AG20443 (cell line): ENCODE measurements around the gene ADCY9.
"Not testable (repeated sequence)": the region's sequence is repeated elsewhere in the genome, so short reads cannot be mapped to it uniquely, and the experiment has no call there.

Experiments used
- DNase-seq: peaks from one replicate; pipeline ENCODE4 v3.0.0; 2012; ENCODE audit warnings: low spot score, mixed read lengths

ADCY9 gene

DNA sequence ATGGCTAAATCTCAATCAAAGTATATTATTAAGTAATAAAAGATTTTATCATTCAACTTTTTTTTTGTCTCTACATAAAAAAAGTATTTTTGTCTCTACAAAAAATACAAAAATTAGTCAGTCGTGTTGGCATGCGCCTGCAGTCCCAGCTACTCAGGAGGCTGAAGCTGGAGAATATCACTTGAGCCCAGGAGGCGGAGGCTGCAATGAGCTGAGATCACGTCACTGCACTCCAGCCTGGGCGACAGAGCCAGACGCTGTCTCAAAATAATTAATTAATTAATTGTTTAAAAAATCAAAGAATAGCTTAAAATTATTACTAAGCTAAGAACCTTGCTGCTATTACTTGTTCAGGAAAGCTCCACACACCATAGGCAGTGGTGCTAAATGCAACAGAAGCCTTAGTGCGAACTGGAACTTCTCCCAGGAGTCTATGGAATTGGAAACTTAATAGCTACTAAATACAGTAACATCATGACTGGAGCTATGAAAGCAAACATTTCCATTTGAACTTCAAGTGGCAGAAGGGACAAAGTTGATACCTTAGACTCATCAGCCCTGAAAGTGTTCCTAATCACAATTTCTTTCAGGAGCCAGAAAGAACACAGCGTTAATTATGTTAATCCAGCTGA lies 22.6 kb downstream of the ADCY9 start:
- DNase-seq, result no peak

DNA sequence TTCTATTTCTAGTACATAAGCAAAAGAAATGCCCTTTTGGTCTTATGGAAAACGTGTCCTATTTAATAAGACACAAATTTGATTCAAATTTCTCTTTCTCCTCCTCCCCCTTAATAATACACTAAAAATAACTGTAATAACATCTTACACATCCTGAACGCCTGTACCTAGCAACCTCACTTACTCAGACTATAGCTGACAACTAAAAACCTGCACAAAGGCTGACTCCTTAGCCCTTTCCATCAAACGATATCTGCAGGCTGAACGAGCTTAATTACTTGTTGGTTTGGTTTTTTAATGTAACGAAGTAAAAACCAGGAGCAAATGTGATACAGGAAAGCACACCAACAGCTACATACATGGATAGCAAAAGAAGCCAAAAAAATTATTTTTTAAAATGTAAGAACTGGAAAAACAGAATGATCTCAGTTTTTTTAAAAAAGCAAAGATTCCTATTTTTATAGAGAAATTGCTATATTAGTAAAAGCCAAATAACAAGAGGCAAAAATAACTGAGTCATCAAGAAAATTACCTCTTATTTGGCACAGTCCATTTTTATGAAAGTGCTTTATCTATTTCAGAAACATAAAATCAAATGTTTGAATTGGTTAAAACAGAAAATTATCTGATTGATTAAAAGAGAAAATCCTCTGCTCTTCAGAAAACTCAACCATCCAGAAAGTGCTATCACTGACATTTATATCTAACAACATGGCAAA lies 23.5 kb downstream of the ADCY9 start:
- no peak for DNase-seq

DNA sequence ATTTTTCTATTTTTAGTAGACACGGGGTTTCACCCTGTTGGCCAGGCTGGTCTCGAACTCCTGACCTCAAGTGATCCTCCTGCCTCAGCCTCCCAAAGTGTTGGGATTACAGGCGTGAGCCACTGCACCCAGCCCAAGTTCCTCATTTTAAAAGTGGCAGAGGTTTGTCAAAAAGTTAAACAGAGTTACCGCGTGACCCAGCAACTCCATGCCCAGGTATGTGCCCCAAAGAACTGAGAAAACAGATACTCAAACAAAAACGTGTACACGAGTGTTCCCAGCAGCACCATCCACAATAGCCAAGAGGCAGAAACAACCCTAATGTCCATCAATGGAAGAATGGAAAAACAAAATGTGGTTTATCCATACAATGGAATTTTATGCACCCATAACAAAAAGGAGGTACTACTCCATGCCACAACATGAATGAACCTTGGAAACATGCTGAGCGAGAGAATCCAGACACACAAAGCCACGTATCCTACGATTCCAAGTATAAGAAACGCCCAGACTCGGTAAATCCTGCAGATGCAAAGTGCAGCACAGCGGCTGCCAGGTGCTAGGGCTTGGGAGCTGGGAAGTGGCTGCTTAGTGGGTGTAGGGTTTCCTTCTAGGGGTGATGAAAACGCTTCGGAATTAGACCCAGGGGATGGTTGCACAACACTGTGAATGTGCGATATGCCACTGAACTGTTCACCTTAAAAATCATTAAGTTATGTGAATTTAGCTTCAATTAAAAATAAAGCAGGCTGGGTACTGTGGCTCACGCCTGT lies 24.8 kb downstream of the ADCY9 start:
- DNase-seq, result no peak

DNA sequence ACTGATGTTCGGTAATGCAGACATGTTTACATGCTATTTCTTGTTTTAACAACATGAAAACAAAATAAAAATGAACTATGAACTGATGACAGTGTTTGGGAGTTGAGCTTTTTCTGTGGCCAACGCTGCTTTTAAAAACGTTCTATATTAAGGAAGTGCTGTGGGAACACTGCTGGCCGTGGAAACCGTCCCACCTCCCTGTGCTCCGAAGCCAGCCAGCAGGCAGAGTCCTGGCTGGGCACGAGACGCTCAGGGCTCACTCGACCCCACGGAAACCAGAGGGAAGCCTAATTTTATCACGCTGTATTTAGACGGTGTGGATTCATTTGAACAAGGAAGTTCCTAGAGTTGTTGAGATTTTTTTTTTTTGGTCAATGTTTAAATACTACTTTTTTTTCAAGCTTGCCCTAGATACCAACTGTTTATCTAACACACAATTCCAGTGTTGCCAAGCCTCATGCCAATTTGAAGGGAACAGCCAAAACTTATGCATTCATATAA lies 25.8 kb downstream of the ADCY9 start:
- DNase-seq, result peak; percentile 44

DNA sequence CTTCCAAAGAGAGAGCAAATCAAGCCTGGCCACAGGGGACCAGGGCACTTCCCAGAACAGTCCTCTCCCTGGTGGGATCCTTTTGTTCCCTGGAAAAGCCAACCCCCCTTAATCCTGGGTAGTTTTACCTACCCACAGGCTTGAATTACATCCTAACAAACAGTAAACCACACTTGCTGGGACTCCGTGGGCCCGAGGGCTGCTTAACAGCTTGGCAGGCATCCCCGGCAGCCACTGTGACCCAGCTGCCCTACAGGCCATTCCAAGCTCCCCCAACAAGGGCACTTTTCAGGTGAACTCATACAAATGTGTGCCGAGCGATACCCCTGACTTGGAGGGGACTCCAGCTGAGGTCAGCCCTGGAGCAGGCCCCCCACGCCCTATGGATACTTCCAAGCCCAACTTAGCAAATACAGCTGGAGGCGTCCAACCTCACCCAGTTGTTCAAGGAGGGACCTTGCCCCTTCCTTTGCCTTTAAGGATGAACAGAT lies 26.4 kb downstream of the ADCY9 start:
- DNase-seq, result no peak

DNA sequence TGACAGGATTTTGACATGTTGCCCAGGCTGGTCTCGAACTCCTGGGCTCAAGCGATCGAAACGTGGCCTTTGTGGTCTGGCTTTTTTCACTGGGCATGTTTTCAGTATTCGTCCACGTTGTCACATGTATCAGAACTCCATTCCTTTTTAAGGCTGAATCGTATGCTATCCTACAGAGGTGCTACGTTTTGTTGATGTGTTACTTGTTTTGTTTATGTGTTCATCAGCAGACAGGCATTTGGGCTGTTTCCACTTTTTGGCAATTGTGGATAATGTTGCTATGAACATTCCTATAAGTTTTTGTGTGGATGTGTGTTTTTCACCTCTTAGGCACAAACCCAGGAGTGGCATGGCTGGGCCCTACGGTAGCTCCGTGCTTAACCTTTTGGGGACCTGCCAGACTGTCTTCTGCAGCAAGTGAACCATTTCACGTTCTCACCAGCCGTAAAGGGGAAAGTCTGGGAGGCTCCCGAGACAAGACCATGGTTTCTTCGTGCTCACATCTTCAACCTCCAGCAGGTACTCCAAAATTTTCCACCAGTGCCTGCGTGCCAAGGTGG lies 26.9 kb downstream of the ADCY9 start:
- DNase-seq, result no peak

DNA sequence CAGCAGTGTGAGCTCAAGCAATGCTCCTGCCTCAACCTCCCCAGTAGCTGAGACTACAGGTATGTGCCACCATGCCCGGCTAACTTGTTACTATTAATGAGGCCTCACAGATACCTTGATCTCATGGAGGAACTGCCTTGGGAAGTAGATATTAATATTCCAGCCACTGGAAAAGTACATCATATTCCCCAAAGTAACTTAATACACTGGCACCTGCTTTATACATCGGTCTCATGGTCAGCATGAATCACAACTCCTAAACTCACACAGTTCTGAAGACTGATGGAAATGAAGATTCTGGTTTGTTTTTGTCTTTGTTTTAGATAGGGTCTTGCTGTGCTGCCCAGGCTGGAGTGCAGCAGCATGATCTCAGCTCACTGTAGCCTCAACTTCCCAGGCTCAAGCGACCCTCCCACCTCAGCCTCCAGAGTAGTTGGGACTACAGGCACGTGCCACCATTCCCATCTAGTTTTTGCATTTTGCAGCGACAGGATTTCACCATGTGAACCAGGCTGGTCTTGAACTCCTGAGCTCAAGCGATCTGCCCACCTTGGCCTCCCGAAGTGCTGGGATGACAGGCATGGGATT lies 28.2 kb downstream of the ADCY9 start:
- no peak for DNase-seq

DNA sequence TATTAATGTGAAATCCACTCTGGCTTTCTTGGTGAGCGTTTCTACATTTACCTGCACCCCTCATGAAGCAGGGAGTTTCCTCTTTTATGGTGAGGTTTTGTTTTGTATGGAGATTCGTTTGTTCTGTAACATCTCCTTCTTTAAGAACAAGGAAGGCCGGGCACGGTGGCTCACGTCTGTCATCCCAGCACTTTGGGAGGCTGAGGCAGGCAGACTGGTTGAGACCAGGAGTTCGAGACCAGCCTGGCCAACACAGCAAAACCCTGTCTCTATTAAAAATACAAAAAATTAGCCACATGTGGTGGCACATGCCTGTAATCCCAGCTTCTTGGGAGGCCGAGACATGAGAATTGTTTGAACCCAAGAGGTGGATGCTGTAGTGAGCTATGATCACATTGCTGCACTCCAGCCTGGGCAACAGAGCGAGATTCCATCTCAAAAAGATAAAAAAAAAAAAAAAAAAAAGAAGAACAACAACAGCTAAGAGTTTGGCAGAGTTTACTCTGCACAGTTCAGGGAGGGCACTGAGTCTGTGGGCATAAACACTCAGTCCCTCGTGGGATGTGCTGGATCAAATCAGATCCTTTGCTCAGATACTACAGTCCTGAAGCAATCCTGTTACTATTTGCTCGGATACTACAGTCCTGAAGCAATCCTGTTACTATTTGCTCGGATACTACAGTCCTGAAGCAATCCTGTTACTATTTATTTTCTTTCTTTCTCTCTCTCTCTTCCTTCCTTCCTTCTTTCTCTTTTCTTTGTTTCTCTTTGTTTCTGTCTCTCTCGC lies 28.9 kb downstream of the ADCY9 start:
- DNase-seq, result no peak

DNA sequence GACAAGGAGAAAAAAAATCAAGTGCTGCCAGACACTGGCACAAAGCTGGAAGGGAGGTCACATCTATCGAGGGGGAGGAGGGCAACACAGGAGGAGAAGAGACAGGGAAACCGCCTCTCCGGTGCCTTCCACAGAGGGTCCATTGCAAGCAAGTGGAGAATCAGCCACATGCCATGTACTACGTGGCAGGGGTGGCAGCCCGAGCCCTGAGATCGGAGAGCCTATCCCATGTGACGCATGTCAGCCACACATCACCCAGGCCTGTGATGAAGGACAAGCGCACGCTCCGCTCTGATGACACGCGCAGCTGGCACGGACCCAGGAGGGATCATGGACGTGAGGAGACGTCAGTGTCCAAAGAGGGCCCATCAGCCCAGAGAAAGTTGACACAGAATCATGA lies 30.1 kb downstream of the ADCY9 start:
- DNase-seq, result no peak

DNA sequence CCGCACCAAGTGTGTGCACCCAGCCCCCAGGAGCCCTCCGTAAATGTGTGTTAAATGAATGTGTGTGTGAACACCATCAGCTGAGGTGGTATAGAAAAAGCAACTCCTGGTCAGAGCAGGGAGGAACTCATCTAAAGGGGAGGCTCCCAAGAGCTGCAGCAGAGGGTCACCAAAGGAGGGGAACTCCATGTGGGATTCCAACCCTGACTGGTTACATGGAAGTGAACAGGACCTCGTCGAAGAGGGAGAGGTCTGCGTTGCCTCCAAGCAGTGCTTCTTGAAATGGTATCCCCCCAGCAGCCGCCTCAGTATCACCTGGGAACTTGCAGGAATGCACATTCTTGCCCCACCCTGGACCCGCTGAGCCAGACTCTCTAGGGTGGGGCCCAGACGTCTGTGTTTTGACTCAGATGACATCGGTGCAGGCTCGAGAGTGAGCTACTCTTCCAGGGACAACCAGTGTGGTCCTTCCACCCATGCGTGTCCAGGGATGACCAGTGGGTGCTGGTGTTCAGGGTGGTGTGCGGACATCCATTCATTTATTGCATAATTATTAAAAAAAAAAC lies 30.8 kb downstream of the ADCY9 start:
- DNase-seq, result no peak

DNA sequence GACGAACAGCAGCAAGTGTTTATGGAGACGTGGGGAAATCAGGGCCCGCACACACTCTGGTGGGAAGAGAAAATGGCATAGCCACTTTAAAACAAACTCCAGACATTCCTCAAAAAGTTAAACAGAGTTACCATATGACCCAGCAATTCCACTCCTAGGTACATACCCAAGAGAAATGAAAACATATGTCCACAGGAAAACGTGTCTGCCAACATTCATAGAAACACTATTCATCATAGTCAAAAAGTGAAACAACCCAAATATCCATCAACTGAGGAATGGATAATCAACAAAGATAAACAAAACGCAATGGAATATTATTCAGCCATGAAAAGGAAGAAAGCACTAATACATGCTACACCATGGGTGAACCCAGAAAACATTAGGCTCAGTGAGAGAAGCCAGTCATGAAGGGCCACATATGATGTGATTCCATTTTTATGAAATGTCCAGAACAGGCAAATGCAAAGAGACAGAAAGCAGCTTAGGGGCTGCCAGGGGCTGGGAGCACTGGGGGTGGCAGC lies 32.8 kb downstream of the ADCY9 start:
- DNase-seq, result no peak

DNA sequence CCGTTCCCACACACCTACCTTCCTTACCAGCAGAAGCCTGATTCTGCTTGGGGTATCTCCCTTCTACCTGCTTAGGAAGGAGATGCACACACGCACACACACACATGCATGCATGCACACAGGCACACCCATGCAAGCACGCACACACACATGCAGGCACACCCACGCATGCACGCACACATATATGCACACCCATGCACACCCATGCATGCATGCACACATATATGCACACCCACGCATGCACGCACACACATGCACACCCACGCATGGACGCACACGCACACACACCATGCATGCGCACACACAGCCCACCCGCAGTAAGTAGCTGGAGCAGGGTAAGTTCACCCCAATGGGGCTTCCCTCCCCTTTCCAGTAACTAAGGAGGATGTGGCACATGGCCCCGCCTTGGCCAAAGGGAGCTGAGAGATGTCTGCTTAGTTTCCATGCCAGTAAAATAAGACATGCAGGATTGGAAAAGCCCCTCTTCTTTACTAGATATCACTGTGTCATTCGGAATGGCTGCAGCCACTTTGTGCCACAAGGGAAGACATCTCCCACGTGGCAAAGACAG lies 33.7 kb downstream of the ADCY9 start:
- no peak for DNase-seq

DNA sequence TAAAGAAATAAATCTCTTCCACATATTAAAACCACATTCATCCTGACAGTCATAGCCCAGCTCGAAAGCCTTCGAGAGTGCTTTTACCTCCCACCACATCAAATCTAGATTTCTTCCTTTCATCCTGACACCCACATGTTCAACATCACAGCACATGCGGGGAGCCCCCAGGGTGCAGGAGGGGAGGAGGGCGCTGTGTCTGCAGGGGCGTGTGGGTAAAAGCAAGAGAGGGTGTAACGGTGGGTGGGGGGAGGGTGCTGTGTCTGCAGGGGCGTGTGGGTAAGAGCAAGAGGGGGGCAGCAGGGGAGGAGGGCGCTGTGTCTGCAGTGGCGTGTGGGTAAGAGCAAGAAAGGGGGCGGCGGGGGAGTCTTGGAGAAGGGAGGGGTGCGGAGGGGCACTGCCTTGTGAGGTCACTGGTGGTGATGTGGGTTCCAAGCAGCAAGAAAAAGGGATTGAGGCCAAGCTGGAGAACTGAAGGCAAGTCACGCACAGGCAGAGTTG lies 34.7 kb downstream of the ADCY9 start:
- DNase-seq, result peak; percentile 76

DNA sequence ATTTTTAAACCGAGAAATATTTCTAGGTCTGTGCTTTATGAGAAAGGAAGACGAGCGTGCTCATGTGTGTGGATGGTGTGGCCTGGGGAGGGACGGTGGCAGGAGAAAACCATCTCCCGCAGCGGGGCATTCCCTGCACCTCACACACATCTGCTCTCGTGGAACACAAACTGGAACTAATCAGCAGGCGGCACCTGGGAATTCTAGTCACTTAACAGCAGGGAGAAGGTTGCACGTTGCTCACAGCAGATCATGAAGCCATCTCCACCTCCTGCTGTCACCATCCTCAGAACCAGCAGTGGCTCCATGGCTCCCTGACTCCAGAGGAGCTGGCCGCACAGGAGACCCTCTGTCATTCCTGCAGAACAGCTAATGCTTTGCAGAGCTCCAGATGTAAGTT lies 35.2 kb downstream of the ADCY9 start:
- no peak for DNase-seq

DNA sequence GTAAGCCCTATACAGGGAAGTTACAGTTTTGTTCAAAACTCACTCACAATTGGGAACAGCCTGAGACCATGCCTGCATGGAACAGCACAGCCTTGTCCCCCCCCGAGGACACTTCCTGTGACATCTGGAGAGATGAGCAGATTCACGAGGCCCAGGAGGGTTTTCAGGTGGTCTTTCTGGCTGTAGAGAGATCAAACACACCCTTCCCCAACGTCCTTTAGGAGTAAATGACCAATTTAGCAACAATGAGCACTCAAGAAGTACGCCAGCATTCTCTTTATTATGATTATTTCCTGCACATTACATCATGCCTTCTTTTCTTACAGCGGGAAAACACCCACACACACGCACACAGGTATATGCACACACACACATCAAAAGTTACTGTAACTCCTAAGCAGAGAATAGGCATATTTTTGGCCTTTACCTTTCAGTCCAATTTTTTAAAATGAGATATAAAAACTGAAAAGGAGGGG lies 39.0 kb downstream of the ADCY9 start:
- no peak for DNase-seq

DNA sequence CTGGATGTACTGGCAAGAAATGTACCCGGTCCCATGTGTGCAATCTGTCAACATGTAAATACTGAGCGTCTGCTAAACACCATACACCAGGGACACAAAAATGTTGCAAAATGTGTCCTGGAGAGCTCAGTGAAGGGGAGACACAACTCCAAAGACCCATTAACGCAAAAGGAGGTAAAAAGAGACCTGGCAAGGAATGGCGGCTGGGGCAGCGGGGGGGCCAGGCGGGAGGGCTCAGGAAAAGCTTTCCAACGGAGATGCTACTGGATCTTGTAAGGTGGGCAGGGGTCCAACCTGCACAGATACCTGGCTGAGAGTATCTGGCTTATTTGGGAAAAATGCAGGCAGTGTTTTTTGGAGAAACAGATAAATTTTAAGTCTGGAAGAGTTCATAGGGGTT lies 40.7 kb downstream of the ADCY9 start:
- DNase-seq, result no peak

DNA sequence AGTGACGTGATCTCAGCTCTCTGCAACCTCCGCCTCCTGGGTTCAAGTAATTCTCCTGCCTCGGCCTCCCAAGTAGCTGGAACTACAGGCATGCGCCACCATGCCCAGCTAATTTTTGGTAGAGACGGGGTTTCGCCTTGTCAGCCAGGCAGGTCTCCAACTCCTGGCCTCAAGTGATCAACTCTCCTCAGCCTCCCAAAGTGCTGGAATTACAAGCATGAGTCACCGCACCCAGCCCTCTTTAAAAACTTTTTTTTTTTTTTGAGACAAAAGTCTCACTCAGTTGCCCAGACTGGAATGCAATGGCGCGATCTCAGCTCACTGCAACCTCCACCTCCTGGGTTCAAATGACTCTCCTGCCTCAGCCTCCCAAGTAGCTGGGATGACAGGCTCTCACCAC lies 43.1 kb downstream of the ADCY9 start:
- not testable (repeated sequence) for DNase-seq

DNA sequence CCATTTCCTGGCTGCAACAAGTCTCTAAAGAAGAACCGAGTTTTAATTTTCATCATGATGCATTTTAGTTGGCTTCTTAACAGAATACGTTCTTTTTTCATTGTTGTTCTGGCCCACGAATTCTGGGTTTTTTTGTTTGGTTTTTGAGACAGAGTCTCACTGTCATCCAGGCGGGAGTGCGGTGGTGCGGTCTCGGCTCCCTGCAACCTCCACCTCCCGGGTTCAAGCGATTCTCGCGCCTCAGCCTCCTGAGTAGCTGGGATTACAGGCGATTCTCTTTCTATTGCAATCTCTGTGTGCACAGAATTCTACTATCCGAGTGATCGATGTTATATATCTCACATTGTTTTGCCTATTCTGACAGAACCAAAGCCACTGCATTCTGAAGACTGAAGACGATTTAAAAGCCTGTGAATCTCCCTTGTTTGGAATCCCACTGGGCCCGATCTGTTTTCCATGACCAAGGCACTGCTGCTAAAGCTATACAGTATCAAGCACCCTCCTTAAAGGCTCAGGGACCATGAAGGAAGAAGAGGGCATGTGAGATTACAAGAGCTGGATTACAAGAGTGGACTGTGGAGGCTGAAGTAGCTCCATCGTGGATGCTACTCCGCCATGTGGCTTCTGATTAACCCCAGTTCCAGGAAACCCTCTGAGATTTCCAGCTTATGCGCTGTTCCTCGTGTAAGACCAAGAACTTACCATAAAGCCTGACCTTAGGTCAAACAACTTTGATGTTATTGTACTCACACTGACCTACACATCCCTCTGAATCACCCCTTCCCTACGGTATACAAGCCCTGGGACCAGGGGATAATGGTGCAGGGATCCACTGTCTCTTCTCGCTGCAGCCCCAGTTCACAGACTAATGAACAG lies 44.3 kb downstream of the ADCY9 start:
- DNase-seq, result no peak

DNA sequence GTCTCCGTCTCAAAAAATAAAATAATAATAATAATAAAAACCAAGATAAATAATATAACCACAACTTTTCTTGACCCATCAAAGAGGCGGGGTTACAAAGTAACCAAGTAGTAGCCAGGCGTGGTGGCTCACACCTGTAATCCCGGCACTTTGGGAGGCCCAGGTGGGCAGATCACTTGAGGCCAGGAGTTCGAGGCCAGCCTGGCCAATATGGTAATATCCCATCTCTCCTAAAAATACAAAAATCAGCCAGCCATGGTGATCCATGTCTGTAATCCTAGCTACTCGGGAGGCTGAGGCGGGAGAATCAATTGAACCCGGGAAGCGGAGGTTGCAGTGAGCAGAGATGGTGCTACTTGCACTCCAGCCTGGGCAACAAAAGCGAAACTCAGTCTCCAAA lies 45.3 kb downstream of the ADCY9 start:
- no peak for DNase-seq
